ENCODE results near the gene SCG2.
A peak's percentile ranks its signal among the peaks of the same experiment; 100 is the strongest.

SCG2 gene

DNA sequence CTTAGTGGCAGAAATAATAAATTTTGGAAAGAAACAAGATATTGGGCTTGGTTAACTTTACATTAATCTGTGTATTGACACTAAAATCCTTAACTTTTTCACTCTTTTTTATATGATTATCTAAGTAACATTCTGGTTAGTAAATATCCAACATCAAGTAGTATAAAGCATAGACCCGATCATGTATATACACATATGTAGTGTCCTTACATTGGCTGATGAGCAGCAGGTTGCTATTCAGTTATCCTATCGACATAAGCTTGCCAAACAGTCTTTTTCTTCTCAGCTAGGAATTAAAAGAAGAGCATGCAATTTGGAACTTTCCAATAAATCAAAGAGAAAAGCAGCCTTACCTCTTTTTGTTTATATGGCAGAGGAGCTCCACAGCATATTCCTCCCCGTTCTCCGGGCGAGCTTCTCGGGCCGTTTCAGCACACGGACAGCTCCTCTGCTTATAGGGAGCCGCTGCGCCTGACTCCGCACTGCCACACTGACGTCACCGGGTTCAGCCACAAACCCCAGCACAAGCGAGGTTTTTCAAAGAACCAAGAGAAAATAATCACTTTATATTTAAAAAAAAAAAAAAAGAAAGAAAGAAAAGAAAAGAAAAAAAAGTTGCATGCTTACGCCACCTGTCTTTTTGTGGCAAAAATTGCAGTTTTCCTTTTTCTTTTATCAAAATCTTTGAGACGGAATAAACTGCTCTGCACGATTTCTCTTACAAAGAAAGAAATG lies at the start of gene SCG2:
Gene SCG2, minus strand, starts transcription at position 430 of the 735 bp plus-strand sequence. CDS start 3,079 bp downstream, outside the sequence.
- DNase-seq, result peak; percentile 59

DNA sequence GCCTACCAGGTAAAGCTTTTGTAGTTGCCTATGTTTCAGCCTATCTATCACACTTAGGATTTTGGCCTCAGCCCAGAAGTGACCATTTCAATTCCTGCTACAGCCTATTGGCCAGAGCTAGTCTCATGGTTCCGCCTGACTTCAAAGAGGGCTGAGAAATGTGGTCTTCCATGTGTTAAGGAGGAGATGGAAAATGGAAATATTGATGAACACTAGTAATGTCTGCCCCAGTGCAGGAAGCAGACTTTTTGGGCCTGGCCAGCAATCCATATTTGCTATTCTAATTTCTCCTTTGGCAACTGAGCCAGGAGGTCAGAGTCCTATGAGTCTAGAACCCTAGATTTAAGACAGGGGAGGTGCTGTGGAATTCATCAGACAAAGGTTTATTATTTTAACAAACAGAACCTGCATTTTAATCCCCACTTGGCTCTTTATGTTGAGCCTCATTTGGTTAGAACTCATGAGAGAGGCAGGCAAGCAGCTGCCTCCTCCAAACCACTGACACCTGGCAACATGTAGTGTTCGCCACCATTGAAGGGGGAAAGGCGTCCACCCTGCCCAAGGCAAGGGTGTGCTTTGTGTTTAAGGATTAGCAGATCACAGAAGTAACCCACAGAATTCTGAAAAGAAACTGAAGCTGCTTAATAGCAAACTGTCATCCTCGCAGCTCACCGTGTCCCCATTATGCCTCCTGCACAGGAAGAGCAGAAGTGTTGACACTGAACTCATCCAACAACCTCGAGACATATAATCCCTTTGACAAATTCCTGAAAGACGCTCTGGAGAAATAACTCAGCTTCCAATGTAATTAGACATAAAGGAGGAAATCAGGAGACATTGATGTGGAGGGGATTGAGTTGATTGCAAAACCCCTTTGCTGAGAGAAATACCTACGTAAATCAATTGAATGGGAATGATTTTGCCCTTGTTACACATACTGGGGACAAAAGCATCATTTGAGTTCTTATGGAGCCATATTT lies 47.7 kb upstream of the SCG2 start:
- DNase-seq, result no peak

DNA sequence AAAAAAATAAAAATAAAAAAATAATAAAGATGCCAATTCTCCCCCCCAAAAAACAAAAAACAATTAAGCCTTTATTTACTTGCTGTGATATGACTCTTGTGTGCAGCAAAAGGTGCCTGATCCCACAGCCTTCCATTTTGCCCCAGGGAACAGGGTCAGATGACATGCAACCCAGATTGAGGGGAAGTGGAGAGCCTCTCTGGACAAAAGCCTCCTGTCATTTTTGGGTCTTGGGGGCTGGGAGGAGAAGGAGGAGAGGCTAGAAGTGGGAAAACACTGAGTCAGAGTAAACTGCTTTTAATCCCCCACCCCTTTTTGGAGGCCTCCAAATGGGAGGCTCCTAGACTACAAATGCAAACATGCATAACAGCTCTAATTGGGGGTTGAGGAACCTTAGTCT lies 46.6 kb upstream of the SCG2 start:
- no peak for DNase-seq

DNA sequence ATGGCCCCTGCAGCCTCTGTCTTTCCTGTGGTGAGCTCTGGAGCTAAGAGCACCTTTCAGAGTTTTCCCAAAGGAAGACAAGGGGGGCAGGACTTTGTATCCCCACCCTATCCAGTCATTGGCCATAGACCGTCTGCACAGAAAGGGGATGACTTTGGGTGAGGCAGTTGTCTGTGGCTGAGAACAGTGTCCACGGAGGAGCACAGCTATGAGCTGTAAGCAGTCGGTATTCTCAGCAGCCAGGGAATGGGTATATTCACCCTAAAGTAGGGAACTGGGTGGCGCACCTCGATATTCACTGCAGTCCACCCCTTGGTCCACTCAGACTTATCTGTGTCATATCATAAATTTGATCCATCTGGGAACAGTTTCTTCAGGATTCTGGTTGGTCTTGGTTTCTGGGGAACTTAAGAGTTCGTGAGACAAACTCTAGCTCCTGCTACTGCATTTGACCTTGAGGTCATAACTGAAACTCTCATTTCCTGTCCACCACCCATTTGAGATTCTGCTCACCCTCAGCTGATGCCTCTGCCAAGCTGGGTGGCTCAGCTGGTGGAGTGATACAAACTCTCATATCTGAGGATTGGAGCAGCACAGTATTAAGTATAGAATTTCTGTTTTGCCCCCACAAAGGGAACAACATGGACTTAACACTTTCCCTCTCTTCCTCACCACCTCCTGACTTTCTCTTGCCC lies 45.2 kb upstream of the SCG2 start:
- no peak for DNase-seq

GRCh38 chr2:223644136-223644535 lies 42.0 kb upstream of the SCG2 start:
- DNase-seq, result no peak

- no peak for DNase-seq
These were observed 41.1 kb upstream of the SCG2 start for GRCh38 chr2:223643309-223643708.

DNA sequence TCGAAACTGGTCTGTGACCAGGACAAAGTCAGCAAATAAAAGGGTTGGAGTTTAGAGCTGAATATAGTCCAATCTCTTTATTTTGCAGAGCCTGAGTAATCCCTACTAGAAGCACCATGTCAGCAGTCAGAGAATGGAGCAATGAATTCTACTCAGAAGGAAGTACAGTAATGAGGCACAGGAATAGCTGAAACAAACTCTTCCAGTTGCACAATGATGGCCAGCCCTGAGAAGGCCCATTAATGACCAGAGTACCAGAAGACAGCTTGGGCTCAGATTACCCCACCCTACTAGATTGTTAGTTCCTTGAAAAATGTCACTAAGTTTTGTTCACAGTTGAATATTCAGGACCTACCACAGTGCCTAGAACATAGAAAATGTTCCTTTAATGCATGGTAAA lies 40.3 kb upstream of the SCG2 start:
- DNase-seq, result no peak

GRCh38 chr2:223641082-223641481 lies 38.9 kb upstream of the SCG2 start:
- DNase-seq, result no peak

GRCh38 chr2:223635080-223635479 lies 32.9 kb upstream of the SCG2 start:
- DNase-seq, result no peak

- DNase-seq, result no peak
These were observed 32.1 kb upstream of the SCG2 start for GRCh38 chr2:223634238-223634637.

GRCh38 chr2:223633656-223634055 lies 31.5 kb upstream of the SCG2 start:
- no peak for DNase-seq

GRCh38 chr2:223632826-223633225 lies 30.7 kb upstream of the SCG2 start:
- DNase-seq, result no peak

DNA sequence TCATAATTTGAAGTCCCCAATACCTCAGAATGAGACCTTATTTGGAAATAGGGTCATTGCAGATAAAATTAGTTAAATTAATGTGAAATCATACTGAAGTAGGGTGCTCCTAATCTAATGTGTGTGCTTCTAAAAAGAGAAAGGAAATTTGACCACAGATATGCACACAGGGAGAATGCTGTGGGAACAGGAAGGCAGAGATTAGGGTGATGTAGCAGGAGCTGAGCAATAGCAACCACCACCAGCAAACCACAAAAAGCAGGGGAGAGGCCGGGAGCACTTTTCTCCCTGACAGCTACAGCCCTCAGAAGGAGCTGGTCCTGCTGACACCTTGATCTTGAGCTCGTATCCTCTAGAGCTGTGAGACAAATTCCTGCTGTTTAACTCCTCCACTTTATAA lies 24.6 kb upstream of the SCG2 start:
- no peak for DNase-seq

DNA sequence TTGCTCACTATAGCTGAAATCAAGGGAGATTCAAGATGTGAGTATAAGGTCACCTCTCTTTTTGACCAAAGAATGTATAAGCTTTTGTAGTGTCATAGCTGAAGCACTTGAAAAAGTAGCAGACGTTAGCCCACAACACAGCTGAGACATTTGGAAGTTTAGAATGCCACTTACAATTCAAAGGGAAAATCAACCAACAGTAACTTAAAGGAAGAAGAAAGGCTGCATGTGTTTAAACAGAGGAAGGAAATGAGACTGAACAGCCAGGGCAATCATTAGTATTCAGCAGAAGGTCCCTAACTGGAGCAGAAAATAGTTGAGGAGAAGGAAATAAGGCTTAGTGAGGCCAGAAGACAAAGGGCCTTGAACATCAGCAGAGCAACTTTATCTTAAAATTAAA lies 23.5 kb upstream of the SCG2 start:
- DNase-seq, result no peak

DNA sequence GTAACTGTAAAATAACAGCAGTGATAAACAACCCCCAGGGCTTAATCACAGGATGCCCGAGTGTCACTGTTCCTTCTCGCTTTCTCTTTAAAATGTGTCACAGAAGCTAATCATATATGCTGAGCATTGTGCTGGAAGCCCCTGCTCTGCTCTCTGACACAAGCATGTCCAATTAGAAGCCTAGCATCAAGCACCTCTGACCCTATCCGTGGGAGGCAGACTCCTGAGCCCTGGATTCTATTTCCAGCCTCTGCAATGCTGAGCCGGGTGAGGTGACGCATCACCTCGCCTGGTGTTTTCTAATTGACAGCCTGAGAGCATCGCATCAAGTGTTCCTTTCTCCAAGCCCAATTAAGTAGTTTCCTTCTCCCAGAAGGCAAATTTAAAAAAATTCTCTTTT lies 19.7 kb upstream of the SCG2 start:
- no peak for DNase-seq

GRCh38 chr2:223619486-223620129 lies 17.4 kb upstream of the SCG2 start:
- DNase-seq, result no peak

- DNase-seq, result no peak
These were observed 16.2 kb upstream of the SCG2 start for GRCh38 chr2:223618172-223619035.

- no peak for DNase-seq
These were observed 12.4 kb upstream of the SCG2 start for GRCh38 chr2:223614534-223614933.

GRCh38 chr2:223613017-223613950 lies 11.1 kb upstream of the SCG2 start:
- DNase-seq, result no peak

DNA sequence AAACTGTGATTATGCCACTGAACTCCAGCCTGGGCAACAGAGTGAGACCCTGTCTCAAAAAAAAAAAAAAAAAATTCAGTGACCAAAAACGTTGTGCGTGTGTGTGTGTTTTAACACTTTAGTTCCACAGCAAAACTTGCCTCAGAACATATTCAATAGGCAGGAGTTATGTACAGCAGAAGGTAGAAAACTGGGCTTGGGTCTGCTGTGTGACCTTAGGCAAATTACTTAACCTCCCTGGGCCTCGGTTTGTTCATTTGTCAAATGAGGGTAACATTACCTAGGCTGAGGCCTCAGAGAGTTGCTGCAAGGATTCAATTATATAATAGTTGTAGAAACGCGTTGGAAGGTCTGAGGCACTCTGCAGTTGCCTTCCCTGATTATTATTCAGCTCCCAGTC lies 10.3 kb upstream of the SCG2 start:
- DNase-seq, result no peak

DNA sequence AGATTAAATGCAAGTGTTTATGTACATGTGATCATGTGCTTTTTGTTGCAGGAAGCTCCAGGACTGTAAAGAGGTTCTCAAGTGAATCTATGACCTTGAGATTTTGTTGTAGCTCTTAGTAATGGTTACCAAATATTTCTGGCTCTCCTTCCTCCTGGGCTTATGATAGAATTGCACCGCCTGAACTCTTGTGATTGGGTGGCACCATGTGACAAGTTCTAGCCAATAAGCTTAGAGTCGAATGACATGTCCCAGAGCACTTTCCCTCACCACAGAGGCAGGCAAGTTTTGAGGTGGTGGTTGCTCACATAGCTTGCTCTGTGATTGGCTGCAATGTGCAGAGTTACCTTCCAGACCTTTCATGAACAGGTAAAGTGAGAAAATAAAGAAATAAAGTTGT lies 8.9 kb upstream of the SCG2 start:
- no peak for DNase-seq

Measured in stimulated activated CD8-positive, alpha-beta memory T cell treated with anti-CD3 and anti-CD28 coated beads, Interleukin-4, amount 100 ng/mL, for 48 hours (primary cell).